Vagina (tissue), 2 donors: ENCODE results near the gene SSBP2.

Experiments
- POLR2A ChIP-seq, 2 donors: fragments of 450-650 bp; IDR thresholded peaks; one replicate each; pipeline ENCODE4 v1.6.1; 2017; ENCODE audit warnings: antibody characterized with exemption in 2 of 2, mild to moderate bottlenecking in 2 of 2, moderate library complexity in 2 of 2
- TF ChIP-seq, protein P1 (sequence below), 3 experiments: fragments of 450-650 bp in 2 of 3; fragments of 200-600 bp in 1 of 3; sonication (generic) in 1 of 3; IDR thresholded peaks; one replicate each; pipeline ENCODE4 v1.5.1; 2017 to 2019; ENCODE audit warnings: antibody characterized with exemption in 3 of 3, mild to moderate bottlenecking in 2 of 3, moderate library complexity in 2 of 3

DNA sequence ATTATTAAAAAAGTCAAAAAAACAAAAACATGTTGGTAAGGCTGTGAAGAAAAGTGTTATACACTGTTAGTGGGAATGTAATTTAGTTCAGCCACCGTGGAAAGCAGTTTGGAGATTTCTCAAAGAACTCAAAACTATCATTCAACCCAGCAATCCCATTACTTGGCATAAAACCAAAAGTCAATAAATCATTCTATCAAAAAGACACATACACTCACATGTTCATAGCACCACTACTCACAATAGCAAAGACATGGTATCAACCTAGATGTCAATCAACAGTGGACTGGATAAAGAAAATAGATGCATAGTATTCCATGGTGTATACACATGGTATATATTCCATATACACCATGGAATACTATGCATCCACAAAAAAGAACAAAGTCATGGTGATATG lies 208.7 kb downstream of the SSBP2 start:
- TF ChIP-seq, protein P1, sequence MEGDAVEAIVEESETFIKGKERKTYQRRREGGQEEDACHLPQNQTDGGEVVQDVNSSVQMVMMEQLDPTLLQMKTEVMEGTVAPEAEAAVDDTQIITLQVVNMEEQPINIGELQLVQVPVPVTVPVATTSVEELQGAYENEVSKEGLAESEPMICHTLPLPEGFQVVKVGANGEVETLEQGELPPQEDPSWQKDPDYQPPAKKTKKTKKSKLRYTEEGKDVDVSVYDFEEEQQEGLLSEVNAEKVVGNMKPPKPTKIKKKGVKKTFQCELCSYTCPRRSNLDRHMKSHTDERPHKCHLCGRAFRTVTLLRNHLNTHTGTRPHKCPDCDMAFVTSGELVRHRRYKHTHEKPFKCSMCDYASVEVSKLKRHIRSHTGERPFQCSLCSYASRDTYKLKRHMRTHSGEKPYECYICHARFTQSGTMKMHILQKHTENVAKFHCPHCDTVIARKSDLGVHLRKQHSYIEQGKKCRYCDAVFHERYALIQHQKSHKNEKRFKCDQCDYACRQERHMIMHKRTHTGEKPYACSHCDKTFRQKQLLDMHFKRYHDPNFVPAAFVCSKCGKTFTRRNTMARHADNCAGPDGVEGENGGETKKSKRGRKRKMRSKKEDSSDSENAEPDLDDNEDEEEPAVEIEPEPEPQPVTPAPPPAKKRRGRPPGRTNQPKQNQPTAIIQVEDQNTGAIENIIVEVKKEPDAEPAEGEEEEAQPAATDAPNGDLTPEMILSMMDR (IDR thresholded peaks at IDR 0.05): no peak
- no peak for TF ChIP-seq POLR2A (IDR thresholded peaks at IDR 0.05)
